GM21717 (cell line): ENCODE results near the gene CCL17.
A peak's percentile ranks its signal among the peaks of the same experiment; 100 is the strongest.
"Not testable (repeated sequence)": the region's sequence is repeated elsewhere in the genome, so short reads cannot be mapped to it uniquely, and the experiment has no call there.

Experiments used
- ATAC-seq: cut with Tn5 transposase; IDR thresholded peaks from one replicate; pipeline ENCODE4 v1.9.1; 2021; ENCODE audit warnings: mild to moderate bottlenecking, moderate library complexity; ENCODE audit not compliant: unreplicated experiment

Gene CCL17

DNA sequence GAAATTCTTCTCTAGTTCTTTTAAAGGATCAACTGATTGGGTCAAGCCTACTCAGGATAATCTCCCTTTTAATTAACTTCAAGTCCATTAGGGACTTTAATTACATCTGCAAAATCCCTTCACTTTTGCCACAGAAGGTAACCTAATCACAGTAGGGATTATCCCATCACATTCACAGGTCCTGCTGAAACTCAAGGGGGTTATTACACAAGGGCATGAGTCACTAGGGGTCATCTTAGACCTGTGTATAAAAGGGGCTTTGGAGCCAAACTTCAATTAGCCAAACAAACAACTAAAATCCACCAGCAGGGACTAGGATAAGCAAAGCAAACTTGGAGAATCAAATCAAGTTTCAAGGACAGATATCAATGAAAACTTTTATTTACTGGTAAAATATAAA is 23.3 kb downstream of the CCL17 start:
- no peak for ATAC-seq

- no peak for ATAC-seq
Measured at GRCh38 chr16:57430955-57431354, 26.4 kb downstream of the CCL17 start.

GRCh38 chr16:57432505-57432904 is 27.9 kb downstream of the CCL17 start:
- no peak for ATAC-seq

GRCh38 chr16:57432989-57433388 is 28.4 kb downstream of the CCL17 start:
- no peak for ATAC-seq

GRCh38 chr16:57434003-57434402 is 29.4 kb downstream of the CCL17 start:
- ATAC-seq: no peak

DNA sequence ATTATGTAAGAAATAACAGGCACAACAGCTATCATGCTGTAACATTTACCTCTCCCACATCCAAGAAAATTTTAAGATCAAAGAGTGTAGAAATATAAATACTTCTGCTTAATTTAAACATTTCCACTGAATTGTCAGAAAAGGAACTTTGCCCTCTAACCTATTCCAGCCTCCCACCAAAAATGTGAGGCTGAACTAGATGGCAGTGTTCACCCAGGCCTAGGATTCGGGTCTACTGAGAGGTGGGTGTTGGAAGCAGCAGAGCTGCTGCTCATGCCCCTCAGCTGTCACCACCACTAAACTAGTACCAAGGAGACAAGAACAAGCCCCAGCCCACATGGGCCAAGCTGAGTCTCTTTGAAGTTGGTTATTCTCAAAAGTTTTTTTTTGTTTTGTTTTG is 31.3 kb downstream of the CCL17 start:
- ATAC-seq: no peak

GRCh38 chr16:57439947-57440346 is 35.4 kb downstream of the CCL17 start:
- not testable (repeated sequence) for ATAC-seq

DNA sequence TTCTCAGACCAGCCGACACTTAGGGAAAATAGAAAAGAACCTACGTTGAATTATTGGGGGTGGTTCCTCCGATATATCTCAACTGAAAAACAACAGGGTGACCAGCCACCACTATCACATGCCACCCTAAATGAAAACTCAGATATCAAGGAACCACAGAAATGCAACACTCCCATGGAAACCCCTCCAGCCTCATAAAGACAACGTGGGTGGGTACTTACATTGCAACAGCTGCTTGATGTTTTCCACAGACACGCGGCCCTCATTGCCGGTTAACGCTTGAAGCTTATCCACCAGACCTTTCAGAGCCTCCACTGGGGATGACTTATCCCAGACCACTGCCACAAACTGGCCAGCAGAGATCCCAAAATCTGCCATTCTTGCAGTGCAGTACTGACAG is 36.0 kb downstream of the CCL17 start:
- ATAC-seq: not testable (repeated sequence)

DNA sequence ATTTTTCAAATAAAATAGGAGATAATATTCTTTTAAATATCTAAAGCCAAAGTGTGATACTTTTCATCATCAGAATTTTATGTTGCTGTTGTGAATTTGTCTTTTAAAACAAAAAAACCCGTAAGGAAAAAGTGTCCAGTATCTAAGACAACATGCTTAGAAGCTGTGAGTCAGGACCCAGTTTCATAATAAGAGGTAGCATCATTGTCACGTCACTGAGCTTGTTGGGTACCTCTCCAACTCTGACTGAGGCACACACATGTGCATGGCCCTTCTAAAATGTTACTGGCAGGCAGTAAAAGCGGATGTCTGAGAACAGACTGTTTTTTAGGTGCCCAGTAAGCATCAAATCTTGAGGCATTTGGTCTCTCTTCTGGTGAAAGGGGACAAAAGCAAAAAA is 40.1 kb downstream of the CCL17 start:
- no peak for ATAC-seq

GRCh38 chr16:57445510-57445909 is 40.9 kb downstream of the CCL17 start:
- ATAC-seq: no peak

DNA sequence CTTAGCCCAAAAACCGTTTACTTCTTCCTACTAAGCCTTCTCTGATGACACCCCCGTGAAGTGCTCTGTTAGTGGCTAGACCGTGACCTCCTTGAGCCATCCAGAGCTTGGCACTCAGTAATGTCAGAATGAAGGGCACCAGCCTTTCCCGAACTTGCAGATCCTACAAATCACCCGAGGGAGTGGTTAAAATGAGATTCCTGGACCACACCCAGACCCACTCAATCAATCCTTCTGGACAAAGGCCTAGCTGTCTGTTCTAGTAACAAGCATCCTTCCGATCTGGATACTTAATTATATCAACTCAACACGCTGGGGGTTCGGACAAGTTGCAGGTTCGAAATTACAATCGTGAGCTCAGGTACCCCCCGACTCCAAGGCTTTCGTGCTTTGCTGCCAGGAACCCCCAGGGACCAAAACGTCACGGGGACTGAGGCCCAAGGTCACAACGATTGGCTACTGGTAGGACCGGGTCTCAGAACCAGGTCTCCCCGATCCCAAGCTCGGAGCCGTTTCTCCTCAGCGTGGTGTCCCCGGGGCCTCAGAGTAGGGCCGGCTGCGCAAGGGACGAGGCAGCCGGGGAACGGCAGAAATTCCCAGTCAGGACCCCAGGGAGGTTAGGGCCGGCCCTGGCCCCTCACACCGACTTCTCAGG is 42.1 kb downstream of the CCL17 start:
- peak; percentile 38 for ATAC-seq

GRCh38 chr16:57447186-57447962 is 42.8 kb downstream of the CCL17 start, which contains the start of the genes CIAPIN1 and COQ9:
CIAPIN1 (minus strand) TSS chr16:57447385; CDS start chr16:57440928, 6,457 bp downstream.
COQ9 (plus strand) TSS chr16:57447479; CDS start chr16:57447506, 27 bp downstream.
- peak; percentile 98 for ATAC-seq

DNA sequence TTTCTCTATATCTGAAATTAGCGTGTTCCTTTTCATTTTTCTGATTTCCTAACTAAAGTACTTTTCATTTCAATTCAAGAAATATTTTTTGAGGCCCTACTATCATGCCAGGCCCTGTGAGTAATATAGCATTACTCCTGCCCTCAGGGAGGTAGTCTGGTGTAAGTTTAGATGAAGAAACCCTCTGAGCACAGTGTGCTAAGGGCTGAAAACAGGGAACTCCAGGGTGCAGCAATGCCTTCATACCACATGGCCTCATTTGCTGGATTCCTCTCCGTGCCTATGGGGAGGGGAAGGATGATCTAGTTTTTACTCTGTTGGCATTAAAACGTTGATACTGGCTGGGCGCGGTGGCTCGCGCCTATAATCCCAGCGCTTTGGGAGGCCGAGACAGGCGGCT is 47.5 kb downstream of the CCL17 start:
- no peak for ATAC-seq

DNA sequence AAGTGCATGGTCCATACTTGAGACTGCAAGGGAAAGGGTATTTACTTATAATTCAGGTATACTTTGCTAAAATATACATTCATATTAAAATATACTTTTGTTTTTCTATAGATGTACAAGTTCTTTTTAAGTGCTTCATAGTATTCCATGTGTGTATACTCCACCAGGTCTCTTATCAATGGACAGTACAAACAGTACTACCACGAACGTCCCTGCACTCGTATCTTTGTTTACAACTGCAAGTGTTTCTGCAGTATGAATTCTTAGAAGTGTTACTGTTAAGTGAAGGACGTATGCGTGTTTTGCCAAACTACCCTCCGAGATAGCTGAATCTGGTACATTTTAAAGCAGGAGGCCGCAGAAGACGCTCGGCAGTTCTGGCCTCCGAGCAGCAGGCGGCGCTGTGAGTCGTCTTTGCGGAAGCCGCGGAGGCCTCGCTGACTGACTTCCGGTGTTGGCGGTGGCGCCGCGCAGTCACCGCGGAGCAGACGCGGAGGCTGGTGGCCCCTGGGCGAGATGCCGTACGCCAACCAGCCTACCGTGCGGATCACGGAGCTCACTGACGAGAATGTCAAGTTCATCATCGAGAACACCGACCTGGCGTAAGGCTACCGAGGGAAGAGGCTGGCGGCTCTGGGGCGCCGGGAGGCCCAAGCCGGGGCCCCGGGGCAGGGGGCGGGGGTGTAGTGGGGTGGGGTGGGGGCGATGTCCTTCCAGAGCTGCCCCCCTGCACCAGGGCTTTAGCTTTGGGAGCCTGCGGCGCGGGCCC is 57.8 kb downstream of the CCL17 start, which contains the start of gene POLR2C:
Gene POLR2C (plus strand): TSS at position 471 of the 769 bp plus-strand sequence. CDS start 46 bp downstream, at position 517.
- ATAC-seq: peak; percentile 64

GRCh38 chr16:57462978-57463362 is 58.4 kb downstream of the CCL17 start:
- peak; percentile 26 for ATAC-seq

DNA sequence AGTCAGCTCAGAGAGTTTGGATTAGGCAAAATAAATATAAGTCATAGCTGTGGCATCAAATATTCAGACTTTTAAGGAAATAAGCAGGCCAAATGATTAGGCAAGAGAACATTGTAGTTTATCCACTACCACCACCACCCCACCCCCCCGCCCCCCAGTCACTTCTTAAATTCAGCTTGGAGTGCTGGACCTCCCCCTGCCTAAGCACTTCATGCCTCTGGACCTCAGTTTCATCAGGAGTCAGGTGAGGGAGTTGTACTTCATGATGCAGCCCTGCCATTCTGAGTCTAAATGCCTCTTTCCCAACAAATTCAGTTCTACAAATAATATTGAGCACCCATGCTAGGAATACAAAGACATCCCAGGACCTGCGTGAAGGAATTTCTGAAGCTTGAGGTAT is 60.0 kb downstream of the CCL17 start:
- no peak for ATAC-seq
